Neuronal stem cell (in vitro differentiated cells): ENCODE results near the gene GPSM1.
"Not testable (repeated sequence)": the region's sequence is repeated elsewhere in the genome, so short reads cannot be mapped to it uniquely, and the experiment has no call there.

ENCODE experiments used
- DNase-seq: peaks from one replicate; pipeline ENCODE4 v3.0.0-alpha.2; 2013; ENCODE audit warnings: low spot score
- H2AFZ ChIP-seq: one replicate; pipeline ENCODE4 v1.6.1; 2013; ENCODE audit warnings: mild to moderate bottlenecking, low read length, inconsistent platforms
- H2AK5ac ChIP-seq: 2 replicates; pipeline ENCODE4 v1.6.1; 2013; ENCODE audit warnings: low read depth, mild to moderate bottlenecking, inconsistent platforms, low read length, moderate library complexity, mixed read lengths
- H2BK120ac ChIP-seq: 2 replicates; pipeline ENCODE4 v1.6.1; 2013; ENCODE audit warnings: low read depth, mild to moderate bottlenecking, inconsistent platforms, low read length, moderate library complexity, mixed read lengths
- H2BK12ac ChIP-seq: one replicate; pipeline ENCODE4 v1.6.1; 2013; ENCODE audit warnings: low read length, inconsistent platforms
- H2BK15ac ChIP-seq: 2 replicates; pipeline ENCODE4 v1.6.1; 2013; ENCODE audit warnings: mild to moderate bottlenecking, low read length, inconsistent platforms, mixed read lengths
- H2BK5ac ChIP-seq: one replicate; pipeline ENCODE4 v1.6.1; 2013; ENCODE audit warnings: inconsistent platforms, mild to moderate bottlenecking, low read length, moderate library complexity
- H3K14ac ChIP-seq: one replicate; pipeline ENCODE4 v1.6.1; 2013; ENCODE audit warnings: low read length, inconsistent platforms
- H3K18ac ChIP-seq: 2 replicates; pipeline ENCODE4 v1.6.1; 2013; ENCODE audit warnings: low read length, inconsistent platforms
- H3K23ac ChIP-seq: 2 replicates; pipeline ENCODE4 v1.6.1; 2013; ENCODE audit warnings: low read depth, mild to moderate bottlenecking, mixed read lengths, low read length, inconsistent platforms; ENCODE audit not compliant: poor library complexity
- H3K27ac ChIP-seq: replicated peaks from 3 replicates; pipeline ENCODE4 v1.5.1; 2013; ENCODE audit warnings: low read length, inconsistent platforms
- H3K27me3 ChIP-seq, 3 experiments: 2 replicates each; pipeline ENCODE4 v1.6.1; 2013; ENCODE audit warnings: low read length in 3 of 3, mild to moderate bottlenecking in 2 of 3, inconsistent platforms in 1 of 3, low read depth in 1 of 3, mixed read lengths in 1 of 3, moderate library complexity in 1 of 3; ENCODE audit not compliant: control insufficient read depth in 3 of 3, insufficient read depth in 3 of 3
- H3K36me3 ChIP-seq, 2 donors: replicated peaks in 1 of 2; 2 replicates each; pipeline ENCODE4 v1.6.1; 2013; ENCODE audit warnings: low read length in 2 of 2; ENCODE audit not compliant: control insufficient read depth in 2 of 2, insufficient read depth in 2 of 2
- H3K4ac ChIP-seq: 2 replicates; pipeline ENCODE4 v1.6.1; 2013; ENCODE audit warnings: inconsistent platforms, mild to moderate bottlenecking, low read length, moderate library complexity
- H3K4me1 ChIP-seq, 2 donors: 1 replicate in 1 of 2; 2 replicates in 1 of 2; pipeline ENCODE4 v1.6.1; 2013; ENCODE audit warnings: low read length in 2 of 2, low read depth in 1 of 2; ENCODE audit not compliant: control insufficient read depth in 2 of 2, insufficient read depth in 1 of 2
- H3K4me2 ChIP-seq: one replicate; pipeline ENCODE4 v1.6.1; 2013; ENCODE audit warnings: mild to moderate bottlenecking, low read length, inconsistent platforms; ENCODE audit not compliant: insufficient read depth, poor library complexity, severe bottlenecking
- H3K4me3 ChIP-seq, 2 donors: 2 replicates each; pipeline ENCODE4 v1.5.1; 2013; ENCODE audit warnings: low read length in 2 of 2, mild to moderate bottlenecking in 2 of 2, inconsistent platforms in 1 of 2, moderate library complexity in 1 of 2
- H3K79me1 ChIP-seq: one replicate; pipeline ENCODE4 v1.6.1; 2013; ENCODE audit warnings: low read depth, mild to moderate bottlenecking, inconsistent platforms, low read length, moderate library complexity
- H3K9ac ChIP-seq: one replicate; pipeline ENCODE4 v1.6.1; 2013; ENCODE audit warnings: mild to moderate bottlenecking, low read depth, low read length, inconsistent platforms; ENCODE audit not compliant: poor library complexity
- H3K9me3 ChIP-seq, 2 donors: replicated peaks in 1 of 2; 2 replicates each; pipeline versions ENCODE3 to v1.6.1; 2013; ENCODE audit warnings: low read length in 2 of 2, mild to moderate bottlenecking in 2 of 2, inconsistent platforms in 1 of 2, low read depth in 1 of 2, mixed read lengths in 1 of 2, moderate library complexity in 1 of 2; ENCODE audit not compliant: control insufficient read depth in 2 of 2, insufficient read depth in 1 of 2
- H4K8ac ChIP-seq: one replicate; pipeline ENCODE4 v1.6.1; 2013; ENCODE audit warnings: low read depth, mild to moderate bottlenecking, inconsistent platforms, low read length, moderate library complexity
- H4K91ac ChIP-seq: one replicate; pipeline ENCODE4 v1.6.1; 2013; ENCODE audit warnings: low read length, low read depth, mild to moderate bottlenecking, inconsistent platforms; ENCODE audit not compliant: poor library complexity
- WGBS, 2 donors: extraction: QIAGEN DNeasy Blood & Tissue Kit; methylation state at CpG; one replicate each; pipeline ENCODE4 v1.1.7; 2013; ENCODE audit warnings: missing lambda C conversion rate in 2 of 2, mixed read lengths in 1 of 2; ENCODE audit not compliant: insufficient read length in 2 of 2, insufficient replicate concordance in 1 of 2; ENCODE audit errors: extremely low coverage in 2 of 2; 5-methylcytosine and 5-hydroxymethylcytosine counted together

GPSM1 gene

DNA sequence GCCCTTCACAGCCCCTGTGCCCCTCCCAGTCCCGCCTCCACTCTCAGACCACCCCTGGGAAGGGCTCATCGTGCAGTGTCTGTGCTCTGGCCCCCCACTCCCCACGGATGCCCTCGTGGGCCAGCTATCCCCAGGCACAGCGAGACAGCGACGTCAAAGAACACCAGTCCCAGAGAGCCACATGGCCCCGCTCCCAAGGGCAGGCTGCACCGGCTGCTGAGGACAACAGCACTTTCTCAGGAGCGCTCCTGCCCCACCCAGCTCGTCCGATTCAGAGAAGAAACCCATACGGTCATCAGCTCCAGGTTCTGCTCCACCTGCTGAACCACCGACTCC is 77.4 kb downstream of the GPSM1 start:
- Histone ChIP-seq H3K9ac (no peak overlapping the region), H3K36me3 (peaks cover 41 to 64% of the 10 kb centered on the region in 2 donors), H3K18ac (no peak overlapping the region), H2BK15ac (no peak overlapping the region), H3K4ac (no peak overlapping the region), H4K91ac (no peak overlapping the region), H3K4me1 (peaks cover 10 to 11% of the 10 kb centered on the region in 2 donors), H3K23ac (no peak overlapping the region), H2AK5ac (no peak overlapping the region), H2AFZ (no peak overlapping the region), H2BK5ac (no peak overlapping the region), H3K27me3 (no peaks in the 10 kb centered on the region), H4K8ac (no peak overlapping the region), H3K9me3 (no peaks in the 10 kb centered on the region), H2BK120ac (no peak overlapping the region), H3K4me3 (peak overlapping the region in 1 of 2 donors; percentile 19), H3K79me1 (peaks cover 11% of the 10 kb centered on the region), H3K27ac (no peak overlapping the region), H2BK12ac (no peak overlapping the region), H3K4me2 (no peak overlapping the region), H3K14ac (no peak overlapping the region)
- DNase-seq: no peak
- WGBS, 2 donors: no CpG with 5 or more reads among the region's 14 CpGs

DNA sequence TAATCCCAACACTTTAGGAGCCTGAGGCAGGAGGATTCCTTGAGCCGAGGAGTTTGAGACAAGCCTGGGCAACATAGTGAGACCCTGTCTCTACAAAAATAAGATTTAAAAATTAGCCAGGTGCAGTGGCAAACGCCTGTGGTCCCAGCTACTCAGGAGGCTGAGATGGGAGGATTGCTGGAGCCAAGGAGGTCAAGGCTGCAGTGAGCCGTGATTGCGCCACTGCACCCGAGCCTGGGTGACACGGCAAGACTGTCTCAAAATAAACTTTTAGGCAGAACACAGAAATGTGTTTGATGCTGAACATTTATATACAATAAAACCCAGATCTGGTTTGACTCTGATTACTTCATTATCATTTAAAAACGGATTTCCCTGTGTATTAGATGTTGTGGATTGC is 78.1 kb downstream of the GPSM1 start:
- Histone ChIP-seq H3K14ac (no peak overlapping the region), H3K9me3 (no peaks in the 10 kb centered on the region), H3K79me1 (peaks cover 11% of the 10 kb centered on the region), H4K8ac (no peak overlapping the region), H4K91ac (no peak overlapping the region), H2BK12ac (no peak overlapping the region), H2BK15ac (no peak overlapping the region), H2AK5ac (no peak overlapping the region), H3K4me1 (peaks cover 8 to 9% of the 10 kb centered on the region in 2 donors), H3K27ac (no peak overlapping the region), H3K23ac (no peak overlapping the region), H3K9ac (no peak overlapping the region), H3K27me3 (no peaks in the 10 kb centered on the region), H3K4ac (no peak overlapping the region), H2AFZ (no peak overlapping the region), H2BK120ac (no peak overlapping the region), H3K36me3 (peaks cover 41 to 64% of the 10 kb centered on the region in 2 donors), H2BK5ac (no peak overlapping the region), H3K18ac (no peak overlapping the region), H3K4me2 (no peak overlapping the region), H3K4me3 (no peak overlapping the region)
- WGBS, 2 donors: no CpG with 5 or more reads among the region's 7 CpGs
- no peak for DNase-seq

- H2BK5ac ChIP-seq, H3K4me1 ChIP-seq, H3K18ac ChIP-seq, H2BK12ac ChIP-seq, H3K4ac ChIP-seq, H4K8ac ChIP-seq, H2BK15ac ChIP-seq, H4K91ac ChIP-seq, H3K27ac ChIP-seq, H3K4me3 ChIP-seq, H3K9me3 ChIP-seq, H3K9ac ChIP-seq, H3K14ac ChIP-seq, DNase-seq, H3K23ac ChIP-seq, H3K27me3 ChIP-seq, H2BK120ac ChIP-seq, H2AFZ ChIP-seq, H2AK5ac ChIP-seq, H3K4me2 ChIP-seq: not testable (repeated sequence)
- Histone ChIP-seq H3K36me3 (peaks cover 41 to 64% of the 10 kb centered on the region in 2 donors), H3K79me1 (peaks cover 15% of the 10 kb centered on the region)
- no CpG with 5 or more reads among the region's 10 CpGs for WGBS, 2 donors
Observed at GRCh38 chr9:136405904-136406303, 78.6 kb downstream of the GPSM1 start.

- Histone ChIP-seq H3K4me1 (peaks cover 16% of the 10 kb centered on the region in 2 donors), H3K79me1 (peaks cover 25% of the 10 kb centered on the region), H3K36me3 (peaks cover 34 to 63% of the 10 kb centered on the region in 2 donors)
- H3K4me2 ChIP-seq, H3K14ac ChIP-seq, H2BK12ac ChIP-seq, H2AFZ ChIP-seq, H3K9me3 ChIP-seq, H3K4ac ChIP-seq, H3K4me3 ChIP-seq, H3K18ac ChIP-seq, H2BK120ac ChIP-seq, H3K9ac ChIP-seq, H3K27ac ChIP-seq, H2BK15ac ChIP-seq, H3K23ac ChIP-seq, H4K91ac ChIP-seq, H4K8ac ChIP-seq, H2AK5ac ChIP-seq, H3K27me3 ChIP-seq, H2BK5ac ChIP-seq, DNase-seq: not testable (repeated sequence)
- WGBS, 2 donors: no CpG with 5 or more reads among the region's 28 CpGs
Observed at GRCh38 chr9:136407061-136407460, 79.7 kb downstream of the GPSM1 start.
